MM.1S (cell line): ENCODE results near the gene PRKG1.

Source experiments
- DNase-seq: peaks from one replicate; pipeline ENCODE4 v3.0.0-alpha.2; 2015
- H2AFZ ChIP-seq: fragments of 300-600 bp; sonication (generic); 2 replicates; pipeline ENCODE4 v1.6.0; 2016; ENCODE audit warnings: antibody characterized with exemption, low read length
- H3F3A ChIP-seq: fragments of 300-600 bp; sonication (generic); 2 replicates; pipeline ENCODE4 v1.6.1; 2016; ENCODE audit warnings: mild to moderate bottlenecking, antibody characterized with exemption, low read length, moderate library complexity, mixed read lengths; ENCODE audit not compliant: insufficient read depth
- H3K27ac ChIP-seq: fragments of 300-600 bp; sonication (generic); 2 replicates; pipeline ENCODE4 v1.5.1; 2016; ENCODE audit warnings: mild to moderate bottlenecking, low read length
- H3K27me3 ChIP-seq: fragments of 300-600 bp; sonication (generic); replicated peaks from 2 replicates; pipeline ENCODE4 v1.6.0; 2016; ENCODE audit warnings: low read length; ENCODE audit not compliant: insufficient read depth
- H3K36me3 ChIP-seq: fragments of 300-600 bp; sonication (generic); replicated peaks from 2 replicates; pipeline ENCODE4 v1.6.1; 2016; ENCODE audit warnings: mild to moderate bottlenecking, low read length, mixed read lengths; ENCODE audit not compliant: insufficient read depth
- H3K4me1 ChIP-seq: fragments of 300-600 bp; sonication (generic); 2 replicates; pipeline ENCODE4 v1.6.1; 2016; ENCODE audit warnings: low read length, mixed read lengths
- H3K4me2 ChIP-seq: fragments of 300-600 bp; sonication (generic); 2 replicates; pipeline ENCODE4 v1.6.0; 2016; ENCODE audit warnings: low read depth, low read length
- H3K4me3 ChIP-seq: fragments of 300-600 bp; sonication (generic); 2 replicates; pipeline ENCODE4 v1.5.1; 2016; ENCODE audit warnings: low read length, mixed read lengths
- H3K79me2 ChIP-seq: fragments of 300-600 bp; sonication (generic); 2 replicates; pipeline ENCODE4 v1.6.1; 2016; ENCODE audit warnings: mixed run types, low read length, mixed read lengths
- H3K9ac ChIP-seq: fragments of 300-600 bp; sonication (generic); 2 replicates; pipeline ENCODE4 v1.6.1; 2016; ENCODE audit warnings: low read length, mixed read lengths
- H3K9me2 ChIP-seq: fragments of 300-600 bp; sonication (generic); replicated peaks from 2 replicates; pipeline ENCODE4 v1.6.1; 2016; ENCODE audit warnings: mild to moderate bottlenecking, low read length, mixed read lengths; ENCODE audit not compliant: insufficient read depth
- H3K9me3 ChIP-seq: fragments of 300-600 bp; sonication (generic); replicated peaks from 2 replicates; pipeline ENCODE4 v1.6.1; 2016; ENCODE audit warnings: mild to moderate bottlenecking, low read length, mixed read lengths; ENCODE audit not compliant: insufficient read depth
- H4K20me1 ChIP-seq: fragments of 300-600 bp; sonication (generic); 2 replicates; pipeline ENCODE4 v1.6.1; 2016; ENCODE audit warnings: mild to moderate bottlenecking, low read length, moderate library complexity, mixed read lengths; ENCODE audit not compliant: insufficient read depth
- CTCF ChIP-seq: fragments of 300-600 bp; sonication (generic); IDR thresholded peaks from 2 replicates; pipeline ENCODE4 v1.5.1; 2016; ENCODE audit warnings: antibody characterized with exemption, low read length, mixed read lengths
- EZH2 ChIP-seq: fragments of 300-600 bp; sonication (generic); optimal IDR thresholded peaks from 2 replicates; pipeline ENCODE3; 2017; ENCODE audit warnings: low read depth, mild to moderate bottlenecking, antibody characterized with exemption, low read length, mixed read lengths
- EZH2phosphoT487 ChIP-seq: fragments of 300-600 bp; sonication (generic); IDR thresholded peaks from 2 replicates; pipeline ENCODE4 v1.6.1; 2018; ENCODE audit warnings: antibody characterized with exemption, low read length

Gene PRKG1

GRCh38 chr10:52135101-52135500 is 1060.8 kb downstream of the PRKG1 start:
- Histone ChIP-seq H3K9me3 (no peaks in the 10 kb centered on the region), H3K9ac (no peak overlapping the region), H3K4me3 (no peak overlapping the region), H3K27me3 (no peaks in the 10 kb centered on the region), H3K36me3 (no peaks in the 10 kb centered on the region), H2AFZ (no peak overlapping the region), H3K79me2 (no peaks in the 10 kb centered on the region), H4K20me1 (no peaks in the 10 kb centered on the region), H3F3A (no peaks in the 10 kb centered on the region), H3K4me2 (no peak overlapping the region), H3K27ac (no peak overlapping the region), H3K4me1 (no peaks in the 10 kb centered on the region), H3K9me2 (no peaks in the 10 kb centered on the region)
- DNase-seq: no peak
- TF ChIP-seq CTCF: no peak
- no peak for TF ChIP-seq EZH2
- no peak for TF ChIP-seq EZH2phosphoT487

- Histone ChIP-seq H4K20me1 (no peaks in the 10 kb centered on the region), H2AFZ (no peak overlapping the region), H3K9ac (no peak overlapping the region), H3K4me1 (no peaks in the 10 kb centered on the region), H3K9me2 (no peaks in the 10 kb centered on the region), H3K27me3 (no peaks in the 10 kb centered on the region), H3K36me3 (no peaks in the 10 kb centered on the region), H3F3A (no peaks in the 10 kb centered on the region), H3K4me2 (no peak overlapping the region), H3K9me3 (no peaks in the 10 kb centered on the region), H3K79me2 (no peaks in the 10 kb centered on the region), H3K27ac (no peak overlapping the region), H3K4me3 (no peak overlapping the region)
- TF ChIP-seq CTCF (no peak), EZH2phosphoT487 (no peak), EZH2 (no peak)
- no peak for DNase-seq
Observed at GRCh38 chr10:52136921-52137320, 1062.6 kb downstream of the PRKG1 start.

- no peaks in the 10 kb centered on the region for H3F3A ChIP-seq
- no peak overlapping the region for H3K27ac ChIP-seq
- no peaks in the 10 kb centered on the region for H3K79me2 ChIP-seq
- TF ChIP-seq EZH2phosphoT487: no peak
- no peak for TF ChIP-seq EZH2
- no peak for TF ChIP-seq CTCF
- no peak overlapping the region for H3K9ac ChIP-seq
- no peaks in the 10 kb centered on the region for H3K4me1 ChIP-seq
- no peaks in the 10 kb centered on the region for H3K9me2 ChIP-seq
- H4K20me1 ChIP-seq: no peaks in the 10 kb centered on the region
- no peaks in the 10 kb centered on the region for H3K27me3 ChIP-seq
- H3K9me3 ChIP-seq: no peaks in the 10 kb centered on the region
- DNase-seq: no peak
- H3K4me3 ChIP-seq: no peak overlapping the region
- H3K4me2 ChIP-seq: no peak overlapping the region
- no peak overlapping the region for H2AFZ ChIP-seq
- H3K36me3 ChIP-seq: no peaks in the 10 kb centered on the region
Observed at GRCh38 chr10:52143338-52143737, 1069.1 kb downstream of the PRKG1 start.
